ENCODE results near the gene UBE3B. TPM values are rescaled to one million over a fixed set of nuclear protein-coding genes. Genes with fewer than 3 reads are reported as not detected.
A peak's percentile ranks its signal among the peaks of the same experiment; 100 is the strongest.

The UBE3B gene
- total RNA-seq, 1 donor from 2014 or later: 32.6 TPM

- TF ChIP-seq CTCF (IDR thresholded peaks at IDR 0.05; ENCODE audit: insufficient read depth, low read length, severe bottlenecking): no peak
- no peaks in the 10 kb centered on the region for H3K27me3 ChIP-seq (ENCODE audit: control insufficient read depth, insufficient read depth, low read length)
- H3K36me3 ChIP-seq (ENCODE audit: control insufficient read depth, insufficient read depth, low read length): peaks cover 24% of the 10 kb centered on the region
- H3K4me3 ChIP-seq (ENCODE audit: low read depth, low read length): no peak overlapping the region
- peak; percentile 95 for DNase-seq (ENCODE audit: low read depth)
- FAIRE-seq: peak; percentile 93
Measured at GRCh38 chr12:109497675-109498074, 20.2 kb downstream of the UBE3B start.

- Histone ChIP-seq H3K4me3 (ENCODE audit: low read depth, low read length) (no peak overlapping the region), H3K27me3 (ENCODE audit: control insufficient read depth, insufficient read depth, low read length) (no peaks in the 10 kb centered on the region), H3K36me3 (ENCODE audit: control insufficient read depth, insufficient read depth, low read length) (peaks cover 36% of the 10 kb centered on the region)
- no peak for FAIRE-seq
- no peak for TF ChIP-seq CTCF (IDR thresholded peaks at IDR 0.05; ENCODE audit: insufficient read depth, low read length, severe bottlenecking)
- DNase-seq (ENCODE audit: low read depth): no peak
Measured at GRCh38 chr12:109500406-109501185, 23.2 kb downstream of the UBE3B start.

- peak; percentile 55 for FAIRE-seq
Measured at GRCh38 chr12:109501299-109501698, 23.9 kb downstream of the UBE3B start.

GRCh38 chr12:109502332-109502731, 24.9 kb downstream of the UBE3B start:
- TF ChIP-seq CTCF (IDR thresholded peaks at IDR 0.05; ENCODE audit: insufficient read depth, low read length, severe bottlenecking): no peak
- FAIRE-seq: no peak
- H3K36me3 ChIP-seq (ENCODE audit: control insufficient read depth, insufficient read depth, low read length): peaks cover 43% of the 10 kb centered on the region

More at GRCh38 chr12:109501299-109501698, 23.9 kb downstream of the UBE3B start:
- H3K36me3 ChIP-seq (ENCODE audit: control insufficient read depth, insufficient read depth, low read length): peaks cover 38% of the 10 kb centered on the region
- no peak for DNase-seq (ENCODE audit: low read depth)
- no peak for TF ChIP-seq CTCF (IDR thresholded peaks at IDR 0.05; ENCODE audit: insufficient read depth, low read length, severe bottlenecking)
- no peaks in the 10 kb centered on the region for H3K27me3 ChIP-seq (ENCODE audit: control insufficient read depth, insufficient read depth, low read length)
- H3K4me3 ChIP-seq (ENCODE audit: low read depth, low read length): no peak overlapping the region

GRCh38 chr12:109503611-109504010, 26.2 kb downstream of the UBE3B start:
- H3K36me3 ChIP-seq (ENCODE audit: control insufficient read depth, insufficient read depth, low read length): peaks cover 50% of the 10 kb centered on the region
- DNase-seq (ENCODE audit: low read depth): no peak
- FAIRE-seq: no peak
- no peak overlapping the region for H3K4me3 ChIP-seq (ENCODE audit: low read depth, low read length)
- TF ChIP-seq CTCF (IDR thresholded peaks at IDR 0.05; ENCODE audit: insufficient read depth, low read length, severe bottlenecking): no peak
- no peaks in the 10 kb centered on the region for H3K27me3 ChIP-seq (ENCODE audit: control insufficient read depth, insufficient read depth, low read length)

More at GRCh38 chr12:109502332-109502731, 24.9 kb downstream of the UBE3B start:
- H3K4me3 ChIP-seq (ENCODE audit: low read depth, low read length): no peak overlapping the region
- DNase-seq (ENCODE audit: low read depth): no peak
- no peaks in the 10 kb centered on the region for H3K27me3 ChIP-seq (ENCODE audit: control insufficient read depth, insufficient read depth, low read length)

Measured in bronchial epithelial cell (primary cell).